SK-N-MC (cell line): Measurements from ENCODE around the gene TMEM14C.
"Not testable (repeated sequence)": the region's sequence is repeated elsewhere in the genome, so short reads cannot be mapped to it uniquely, and the experiment has no call there.

Source experiments
- DNase-seq: peaks from one replicate; pipeline ENCODE4 v3.0.0-alpha.2; 2011; ENCODE audit warnings: low read depth, low spot score
- H3K27ac ChIP-seq: fragments of 200-600 bp; sonication (generic); 2 replicates; pipeline ENCODE4 v1.5.1; 2016; ENCODE audit warnings: mixed run types
- H3K36me3 ChIP-seq: fragments of 200-600 bp; sonication (generic); 2 replicates; pipeline ENCODE4 v1.6.1; 2017; ENCODE audit warnings: antibody characterized with exemption, low read length, mixed read lengths; ENCODE audit not compliant: insufficient read depth
- H3K4me3 ChIP-seq: fragments of 200-600 bp; sonication (generic); 2 replicates; pipeline ENCODE4 v1.5.1; 2016
- H3K9ac ChIP-seq: fragments of 200-600 bp; sonication (generic); 2 replicates; pipeline ENCODE4 v1.8.0; 2017; ENCODE audit warnings: mixed run types, mixed read lengths; ENCODE audit not compliant: insufficient read length
- H3K9me3 ChIP-seq: fragments of 200-600 bp; sonication (generic); 2 replicates; pipeline ENCODE4 v1.6.1; 2017; ENCODE audit warnings: low read depth, mild to moderate bottlenecking, antibody characterized with exemption, low read length, moderate library complexity, mixed read lengths
- EZH2 ChIP-seq: fragments of 200-600 bp; sonication (generic); IDR thresholded peaks from one replicate; pipeline ENCODE4 v1.6.1; 2017; ENCODE audit warnings: antibody characterized with exemption
- FOXP2 ChIP-seq: optimal IDR thresholded peaks from 2 replicates; pipeline ENCODE3; 2011; ENCODE audit warnings: mild to moderate bottlenecking, moderate library complexity; ENCODE audit not compliant: insufficient read depth; ENCODE audit errors: extremely low read length, control extremely low read depth
- POLR2AphosphoS5 ChIP-seq: IDR thresholded peaks from 2 replicates; pipeline ENCODE4 v1.6.1; 2012; ENCODE audit warnings: mild to moderate bottlenecking, low read depth, low read length, borderline replicate concordance

TMEM14C gene

GRCh38 chr6:10725716-10726115, 2.8 kb downstream of the TMEM14C start:
- TF ChIP-seq POLR2AphosphoS5 = no peak
- no peak for TF ChIP-seq FOXP2
- TF ChIP-seq EZH2 = no peak
- DNase-seq = no peak
- no peak overlapping the region for H3K9ac ChIP-seq
- no peaks in the 10 kb centered on the region; the same call in 1 of the 2 replicates for H3K36me3 ChIP-seq
- no peak overlapping the region for H3K4me3 ChIP-seq
- H3K27ac ChIP-seq = no peak overlapping the region
- no peaks in the 10 kb centered on the region for H3K9me3 ChIP-seq

GRCh38 chr6:10730254-10730653, 7.4 kb downstream of the TMEM14C start:
- no peak for DNase-seq
- no peak for TF ChIP-seq POLR2AphosphoS5
- no peak for TF ChIP-seq FOXP2
- TF ChIP-seq EZH2 = no peak
- Histone ChIP-seq H3K36me3 (no peaks in the 10 kb centered on the region; the same call in 1 of the 2 replicates), H3K27ac (no peak overlapping the region), H3K9me3 (no peaks in the 10 kb centered on the region), H3K4me3 (no peak overlapping the region), H3K9ac (no peak overlapping the region)

- H3K9me3 ChIP-seq = no peaks in the 10 kb centered on the region
- no peak overlapping the region for H3K4me3 ChIP-seq
- TF ChIP-seq EZH2 = no peak
- peak; percentile 75 for TF ChIP-seq POLR2AphosphoS5
- no peak overlapping the region for H3K9ac ChIP-seq
- H3K27ac ChIP-seq = no peak overlapping the region
- DNase-seq = peak; percentile 10
- H3K36me3 ChIP-seq = no peaks in the 10 kb centered on the region; the same call in 1 of the 2 replicates
Measured at GRCh38 chr6:10733151-10733715, 10.4 kb downstream of the TMEM14C start.

GRCh38 chr6:10733863-10734262, 11.0 kb downstream of the TMEM14C start:
- H3K36me3 ChIP-seq = no peaks in the 10 kb centered on the region; the same call in 1 of the 2 replicates
- no peak for TF ChIP-seq FOXP2
- TF ChIP-seq POLR2AphosphoS5 = no peak
- TF ChIP-seq EZH2 = no peak
- H3K27ac ChIP-seq = no peak overlapping the region

GRCh38 chr6:10736731-10737130, 13.9 kb downstream of the TMEM14C start:
- Histone ChIP-seq H3K9ac (no peak overlapping the region), H3K27ac (no peak overlapping the region), H3K36me3 (no peaks in the 10 kb centered on the region; the same call in 1 of the 2 replicates), H3K4me3 (no peak overlapping the region), H3K9me3 (no peaks in the 10 kb centered on the region)
- no peak for TF ChIP-seq EZH2
- TF ChIP-seq FOXP2 = no peak
- TF ChIP-seq POLR2AphosphoS5 = no peak
- no peak for DNase-seq

More at GRCh38 chr6:10733863-10734262, 11.0 kb downstream of the TMEM14C start:
- Histone ChIP-seq H3K9ac (no peak overlapping the region), H3K9me3 (no peaks in the 10 kb centered on the region), H3K4me3 (no peak overlapping the region)
- DNase-seq = no peak

- DNase-seq = no peak
- Histone ChIP-seq H3K36me3 (no peaks in the 10 kb centered on the region), H3K4me3 (no peak overlapping the region), H3K9ac (no peak overlapping the region), H3K9me3 (no peaks in the 10 kb centered on the region), H3K27ac (no peak overlapping the region)
- TF ChIP-seq EZH2 = no peak
- TF ChIP-seq FOXP2 = no peak
- no peak for TF ChIP-seq POLR2AphosphoS5
Measured at GRCh38 chr6:10740061-10740460, 17.2 kb downstream of the TMEM14C start.

GRCh38 chr6:10741643-10742042, 18.8 kb downstream of the TMEM14C start:
- not testable (repeated sequence) for H3K27ac ChIP-seq, H3K9ac ChIP-seq, DNase-seq, H3K4me3 ChIP-seq, H3K36me3 ChIP-seq, H3K9me3 ChIP-seq

GRCh38 chr6:10742251-10742650, 19.4 kb downstream of the TMEM14C start:
- Histone ChIP-seq H3K27ac (no peak overlapping the region), H3K4me3 (no peak overlapping the region), H3K36me3 (no peaks in the 10 kb centered on the region), H3K9ac (no peak overlapping the region), H3K9me3 (no peaks in the 10 kb centered on the region)
- TF ChIP-seq FOXP2 (no peak), EZH2 (no peak), POLR2AphosphoS5 (no peak)
- DNase-seq = no peak

- TF ChIP-seq EZH2 (no peak), POLR2AphosphoS5 (no peak), FOXP2 (no peak)
- no peak for DNase-seq
- Histone ChIP-seq H3K9ac (no peak overlapping the region), H3K4me3 (no peak overlapping the region), H3K36me3 (no peaks in the 10 kb centered on the region), H3K9me3 (no peaks in the 10 kb centered on the region), H3K27ac (no peak overlapping the region)
Measured at GRCh38 chr6:10743515-10743914, 20.6 kb downstream of the TMEM14C start.
